Naive B cell (primary cell): ENCODE measurements around the gene MICAL3. TPM values are rescaled to one million over a fixed set of nuclear protein-coding genes. Genes with fewer than 3 reads are reported as not detected.
A peak's percentile ranks its signal among the peaks of the same experiment; 100 is the strongest.
"Not testable (repeated sequence)": the region's sequence is repeated elsewhere in the genome, so short reads cannot be mapped to it uniquely, and the experiment has no call there.

Source experiments
- ATAC-seq, 2 donors: fragments of 150-1000 bp; cut with Tn5 transposase; 2 replicates each; pipeline ENCODE4 v1.10.0; 2021; ENCODE audit warnings: low read depth in 2 of 2, mild to moderate bottlenecking in 2 of 2, moderate library complexity in 2 of 2
- DNase-seq: peaks from one replicate; pipeline ENCODE4 v3.0.0; 2022
- H3K27ac Mint-ChIP-seq, 6 donors: one replicate each; pipeline ENCODE4 v1.8.0; 2020 to 2022; ENCODE audit warnings: mild to moderate bottlenecking in 6 of 6, mixed read lengths in 6 of 6, moderate library complexity in 5 of 6, inconsistent platforms in 2 of 6
- H3K27me3 Mint-ChIP-seq, 3 donors: one replicate each; pipeline ENCODE4 v1.8.0; 2021 to 2022; ENCODE audit warnings: mixed read lengths in 3 of 3, mild to moderate bottlenecking in 1 of 3
- H3K36me3 Mint-ChIP-seq, 2 donors: one replicate each; pipeline ENCODE4 v1.8.0; 2020 to 2022; ENCODE audit warnings: mixed read lengths in 2 of 2, inconsistent platforms in 1 of 2, mild to moderate bottlenecking in 1 of 2
- H3K4me1 Mint-ChIP-seq, 3 donors: one replicate each; pipeline ENCODE4 v1.8.0; 2020 to 2022; ENCODE audit warnings: mixed read lengths in 3 of 3, inconsistent platforms in 1 of 3, mild to moderate bottlenecking in 1 of 3, moderate library complexity in 1 of 3
- H3K4me3 Mint-ChIP-seq, 8 donors: one replicate each; pipeline ENCODE4 v1.8.0; 2020 to 2022; ENCODE audit warnings: mild to moderate bottlenecking in 8 of 8, mixed read lengths in 8 of 8, moderate library complexity in 8 of 8, inconsistent platforms in 2 of 8
- H3K9me3 Mint-ChIP-seq, 7 donors: one replicate each; pipeline ENCODE4 v1.8.0; 2020 to 2022; ENCODE audit warnings: mixed read lengths in 7 of 7, mild to moderate bottlenecking in 5 of 7, inconsistent platforms in 2 of 7, moderate library complexity in 1 of 7
- polyA plus RNA-seq, 6 donors: library from polyadenylated mRNA; unstranded; fragments of 300-500 nt; fragmentation: Illumina TruSeq; gene quantifications; one replicate each; pipeline ENCODE4 v1.2.3, GENCODE V29; 2021; ENCODE audit warnings: low read depth in 6 of 6

The MICAL3 gene
- polyA plus RNA-seq, 6 donors from 2014 or later = 10.9 to 28.0 (median 15.6) TPM

DNA sequence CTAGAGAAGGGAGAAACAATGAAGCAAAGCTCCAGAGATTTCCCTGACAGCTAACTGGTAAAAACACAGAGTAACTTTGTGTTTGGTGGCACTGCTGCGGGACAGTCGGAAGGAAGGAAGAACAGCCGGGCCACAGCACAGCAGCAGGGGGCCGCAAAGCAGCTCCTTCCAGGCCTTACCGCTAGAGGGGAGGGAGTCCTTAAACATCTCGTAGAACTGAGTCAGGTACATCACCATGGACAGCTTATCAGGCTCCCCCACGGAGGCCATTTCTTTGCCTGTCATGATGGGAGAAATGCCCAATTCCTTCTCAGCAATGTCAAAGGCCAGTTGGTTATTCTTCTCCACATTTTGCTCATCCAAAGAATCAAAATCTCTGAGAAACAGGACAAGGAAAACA lies 135.5 kb downstream of the MICAL3 start:
- peak; percentile 11 for DNase-seq
- H3K9me3 Mint-ChIP-seq = no peaks in the 10 kb centered on the region
- H3K4me3 Mint-ChIP-seq = no peak overlapping the region
- H3K4me1 Mint-ChIP-seq = peaks cover 0 to 9% (median 8%) of the 10 kb centered on the region in 3 donors
- peak; percentile 41 to 65 for ATAC-seq
- peaks cover 10 to 43% of the 10 kb centered on the region in 2 donors for H3K36me3 Mint-ChIP-seq
- H3K27me3 Mint-ChIP-seq = no peaks in the 10 kb centered on the region
- peak overlapping the region in 2 of 6 donors; percentile 35 to 87 for H3K27ac Mint-ChIP-seq

DNA sequence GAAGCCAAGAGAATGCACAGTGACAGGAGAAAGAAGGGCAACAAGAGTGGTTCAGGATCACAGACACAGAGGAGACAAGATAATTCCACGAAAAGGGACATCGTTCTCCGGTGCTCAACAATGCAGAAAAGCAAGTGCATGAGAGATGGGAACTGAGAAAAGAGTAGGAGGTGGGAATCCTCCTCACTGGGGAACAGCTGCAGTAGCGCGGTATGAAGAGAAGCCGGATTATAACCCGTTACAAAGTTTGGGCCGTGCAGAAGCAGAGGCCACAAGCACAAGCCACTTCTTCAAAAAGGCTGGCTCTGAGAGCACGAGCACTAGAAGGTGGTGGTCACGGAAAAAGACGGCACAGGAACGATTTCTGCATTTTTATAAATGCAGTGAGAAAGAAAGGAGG lies 135.9 kb downstream of the MICAL3 start:
- no peak overlapping the region for H3K4me3 Mint-ChIP-seq
- peaks cover 0 to 9% (median 8%) of the 10 kb centered on the region in 3 donors for H3K4me1 Mint-ChIP-seq
- peaks cover 10 to 41% of the 10 kb centered on the region in 2 donors for H3K36me3 Mint-ChIP-seq
- no peaks in the 10 kb centered on the region for H3K9me3 Mint-ChIP-seq
- no peaks in the 10 kb centered on the region for H3K27me3 Mint-ChIP-seq
- H3K27ac Mint-ChIP-seq = peak overlapping the region in 3 of 6 donors; percentile 38 to 87 (median 50)
- ATAC-seq (no peak), DNase-seq (no peak)

DNA sequence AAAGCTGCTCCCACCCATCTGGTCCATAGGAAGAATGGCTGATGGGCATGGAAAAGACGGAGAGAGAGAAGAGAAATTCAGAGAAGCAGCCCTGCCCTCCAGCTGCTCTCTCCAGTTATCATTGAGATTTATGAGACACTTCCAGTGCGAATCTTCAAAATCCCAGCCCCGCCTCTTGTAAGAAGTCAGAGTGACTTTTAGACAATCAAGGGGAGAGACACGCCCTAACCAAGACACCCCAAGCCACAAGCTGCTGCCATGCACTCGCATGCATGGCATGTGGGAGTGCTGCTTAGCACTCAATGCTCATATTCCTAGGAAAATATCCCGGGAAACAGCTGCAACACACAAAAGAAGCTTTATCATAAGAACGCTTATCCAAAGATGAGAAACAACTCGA lies 139.5 kb downstream of the MICAL3 start:
- H3K36me3 Mint-ChIP-seq = peaks cover 6 to 39% of the 10 kb centered on the region in 2 donors
- ATAC-seq = no peak

DNA sequence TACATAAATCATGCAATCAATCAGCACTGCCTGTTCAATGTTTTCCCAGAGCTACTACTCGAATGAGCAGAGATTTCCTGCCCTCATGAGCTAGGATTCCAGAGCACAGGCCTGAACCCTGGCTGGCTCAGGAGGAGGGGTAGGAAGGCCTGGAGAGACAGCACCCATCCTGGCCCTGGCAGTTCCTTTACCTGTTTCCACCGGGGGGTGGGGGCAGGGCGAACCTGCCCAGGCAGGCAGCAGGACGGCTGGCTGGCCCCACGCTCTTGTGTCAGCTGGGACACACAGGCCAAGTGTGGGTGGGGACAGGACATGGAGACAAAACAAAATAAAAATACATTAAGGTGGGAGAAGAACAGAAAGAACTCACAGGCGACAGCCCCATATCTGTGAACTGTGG lies 140.3 kb downstream of the MICAL3 start:
- Mint-ChIP-seq H3K27ac (no peak overlapping the region), H3K9me3 (no peaks in the 10 kb centered on the region), H3K36me3 (peaks cover 11 to 46% of the 10 kb centered on the region in 2 donors), H3K4me3 (no peak overlapping the region), H3K4me1 (peaks cover 5 to 9% (median 7%) of the 10 kb centered on the region in 3 donors), H3K27me3 (no peaks in the 10 kb centered on the region)
- DNase-seq (no peak), ATAC-seq (no peak)

More for the DNA sequence above, 139.5 kb downstream of the MICAL3 start:
- H3K4me1 Mint-ChIP-seq = peaks cover 0 to 9% (median 7%) of the 10 kb centered on the region in 3 donors
- no peak overlapping the region for H3K4me3 Mint-ChIP-seq
- H3K9me3 Mint-ChIP-seq = no peaks in the 10 kb centered on the region
- no peak for DNase-seq
- peak overlapping the region in 2 of 6 donors; percentile 22 to 59 for H3K27ac Mint-ChIP-seq
- no peaks in the 10 kb centered on the region for H3K27me3 Mint-ChIP-seq

GRCh38 chr22:17883356-17883755 lies 141.0 kb downstream of the MICAL3 start:
- Mint-ChIP-seq H3K36me3 (peaks cover 10 to 42% of the 10 kb centered on the region in 2 donors), H3K9me3 (no peaks in the 10 kb centered on the region), H3K4me1 (peaks cover 5 to 7% (median 7%) of the 10 kb centered on the region in 3 donors), H3K4me3 (no peak overlapping the region), H3K27me3 (no peaks in the 10 kb centered on the region), H3K27ac (peak overlapping the region in 1 of 6 donors; percentile 62)
- DNase-seq (no peak), ATAC-seq (no peak)

GRCh38 chr22:17882727-17883126 lies 141.6 kb downstream of the MICAL3 start:
- peaks cover 5 to 36% of the 10 kb centered on the region in 2 donors for H3K36me3 Mint-ChIP-seq
- H3K27ac Mint-ChIP-seq = peak overlapping the region in 2 of 6 donors; percentile 76 to 93

DNA sequence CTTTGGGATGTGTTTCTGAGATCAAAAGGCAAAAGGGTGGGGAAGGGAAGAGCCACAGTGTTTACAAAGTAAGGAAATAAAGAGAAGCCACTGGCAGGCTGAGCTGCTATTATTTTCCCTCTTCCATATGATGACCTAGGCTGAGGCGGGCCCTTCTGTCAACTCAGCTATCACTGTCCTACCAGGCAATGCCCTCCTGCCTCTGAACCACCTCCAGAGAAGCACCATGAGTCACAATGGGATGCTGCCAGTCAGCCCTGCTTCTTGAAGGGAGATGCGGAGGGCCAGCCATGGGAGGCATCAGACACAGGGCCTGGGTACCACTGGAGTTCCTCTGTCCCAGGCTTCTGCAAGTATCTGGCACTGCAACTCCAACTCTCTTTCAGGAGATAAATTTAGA lies 142.2 kb downstream of the MICAL3 start:
- peaks cover 5 to 31% of the 10 kb centered on the region in 2 donors for H3K36me3 Mint-ChIP-seq

More at GRCh38 chr22:17882727-17883126, 141.6 kb downstream of the MICAL3 start:
- no peaks in the 10 kb centered on the region for H3K27me3 Mint-ChIP-seq
- peak overlapping the region in 1 of 8 donors; percentile 48 for H3K4me3 Mint-ChIP-seq
- no peak for DNase-seq
- H3K9me3 Mint-ChIP-seq = no peaks in the 10 kb centered on the region
- no peak for ATAC-seq
- H3K4me1 Mint-ChIP-seq = peaks cover 5 to 7% (median 5%) of the 10 kb centered on the region in 3 donors

DNA sequence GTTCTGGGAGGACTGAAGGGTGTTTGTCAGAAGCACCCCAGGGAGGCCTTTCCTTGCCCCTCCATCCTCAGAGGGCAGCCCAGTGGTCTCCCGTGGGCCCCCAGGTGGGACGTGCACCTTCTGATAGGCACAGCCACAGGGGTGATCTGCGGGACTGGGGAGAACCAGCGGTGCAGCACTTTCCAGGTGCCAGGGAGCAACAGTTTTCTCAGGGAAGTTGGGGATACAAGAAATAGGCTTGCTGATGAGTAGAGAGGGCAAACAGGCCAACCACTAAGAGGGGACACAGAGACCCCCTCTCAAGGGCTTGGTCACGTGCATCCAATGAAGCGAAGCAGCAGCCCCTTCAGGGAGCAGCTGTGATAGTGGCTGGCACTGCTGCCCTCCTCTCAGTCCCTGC lies 143.0 kb downstream of the MICAL3 start:
- Mint-ChIP-seq H3K9me3 (no peaks in the 10 kb centered on the region), H3K27me3 (no peaks in the 10 kb centered on the region), H3K4me1 (peaks cover 5 to 8% (median 7%) of the 10 kb centered on the region in 3 donors), H3K4me3 (no peak overlapping the region), H3K36me3 (peaks cover 5 to 31% of the 10 kb centered on the region in 2 donors), H3K27ac (peak overlapping the region in 3 of 6 donors; percentile 49 to 86 (median 69))
- DNase-seq (no peak), ATAC-seq (no peak)

More for the DNA sequence above, 142.2 kb downstream of the MICAL3 start:
- H3K4me3 Mint-ChIP-seq = peak overlapping the region in 1 of 8 donors; percentile 15
- ATAC-seq = no peak
- H3K27me3 Mint-ChIP-seq = no peaks in the 10 kb centered on the region
- H3K27ac Mint-ChIP-seq = peak overlapping the region in 2 of 6 donors; percentile 12 to 76
- peaks cover 5 to 8% (median 7%) of the 10 kb centered on the region in 3 donors for H3K4me1 Mint-ChIP-seq
- H3K9me3 Mint-ChIP-seq = no peaks in the 10 kb centered on the region
- no peak for DNase-seq

GRCh38 chr22:17880468-17880867 lies 143.9 kb downstream of the MICAL3 start:
- DNase-seq (no peak), ATAC-seq (no peak)
- Mint-ChIP-seq H3K4me3 (no peak overlapping the region), H3K27ac (peak overlapping the region in 2 of 6 donors; percentile 10 to 75), H3K36me3 (peaks cover 5 to 24% of the 10 kb centered on the region in 2 donors), H3K9me3 (no peaks in the 10 kb centered on the region), H3K27me3 (no peaks in the 10 kb centered on the region), H3K4me1 (peaks cover 5 to 8% (median 7%) of the 10 kb centered on the region in 3 donors)

DNA sequence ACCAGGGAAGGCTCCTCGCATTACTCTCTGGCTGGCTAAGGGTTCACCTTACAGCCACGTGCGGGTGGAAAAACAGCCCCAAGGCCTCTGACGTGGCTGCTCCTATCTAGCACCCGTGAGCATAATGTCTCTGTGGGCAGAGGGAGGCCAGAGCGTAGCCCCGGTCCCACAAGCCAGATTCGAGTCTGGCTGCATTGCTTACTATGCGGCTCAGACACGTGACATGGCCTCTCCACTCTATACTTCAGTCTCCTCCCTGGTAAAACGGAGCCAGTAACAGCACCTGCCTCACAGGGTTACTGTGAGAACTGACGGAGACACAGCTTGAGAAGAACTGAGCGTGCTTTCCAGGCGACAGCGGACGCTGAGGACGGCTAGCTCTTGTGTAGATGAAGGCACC lies 144.3 kb downstream of the MICAL3 start:
- no peaks in the 10 kb centered on the region for H3K9me3 Mint-ChIP-seq
- H3K27ac Mint-ChIP-seq = peak overlapping the region in 3 of 6 donors; percentile 38 to 49 (median 44)
- H3K27me3 Mint-ChIP-seq = no peaks in the 10 kb centered on the region
- ATAC-seq = no peak
- H3K36me3 Mint-ChIP-seq = peaks cover 5 to 19% of the 10 kb centered on the region in 2 donors
- H3K4me3 Mint-ChIP-seq = no peak overlapping the region
- no peak for DNase-seq
- H3K4me1 Mint-ChIP-seq = peaks cover 5 to 8% (median 6%) of the 10 kb centered on the region in 3 donors

DNA sequence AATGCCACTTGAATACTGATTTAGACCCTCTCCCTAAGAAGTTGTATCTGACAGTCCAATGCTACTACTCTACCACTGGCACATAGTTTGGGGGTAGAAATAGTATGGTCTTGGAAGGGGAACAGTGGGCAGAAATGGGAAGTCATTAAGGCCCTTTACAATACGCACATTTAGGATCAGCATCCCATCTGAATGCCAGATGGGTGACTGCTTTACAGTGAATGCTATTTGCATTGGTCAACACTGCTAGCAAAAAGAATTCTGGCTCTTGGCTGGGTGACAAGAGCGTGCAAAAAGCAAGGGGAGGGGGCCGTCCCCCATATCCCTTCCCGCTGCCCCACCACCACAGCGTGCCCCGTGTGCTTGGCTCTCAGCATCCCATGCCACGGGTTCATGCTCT lies 145.4 kb downstream of the MICAL3 start:
- ATAC-seq = no peak
- Mint-ChIP-seq H3K9me3 (no peaks in the 10 kb centered on the region), H3K4me3 (no peak overlapping the region), H3K36me3 (peaks cover 9 to 16% of the 10 kb centered on the region in 2 donors), H3K27ac (peak overlapping the region in 1 of 6 donors; percentile 79), H3K4me1 (peaks cover 3 to 8% (median 5%) of the 10 kb centered on the region in 3 donors), H3K27me3 (no peaks in the 10 kb centered on the region)
- no peak for DNase-seq

DNA sequence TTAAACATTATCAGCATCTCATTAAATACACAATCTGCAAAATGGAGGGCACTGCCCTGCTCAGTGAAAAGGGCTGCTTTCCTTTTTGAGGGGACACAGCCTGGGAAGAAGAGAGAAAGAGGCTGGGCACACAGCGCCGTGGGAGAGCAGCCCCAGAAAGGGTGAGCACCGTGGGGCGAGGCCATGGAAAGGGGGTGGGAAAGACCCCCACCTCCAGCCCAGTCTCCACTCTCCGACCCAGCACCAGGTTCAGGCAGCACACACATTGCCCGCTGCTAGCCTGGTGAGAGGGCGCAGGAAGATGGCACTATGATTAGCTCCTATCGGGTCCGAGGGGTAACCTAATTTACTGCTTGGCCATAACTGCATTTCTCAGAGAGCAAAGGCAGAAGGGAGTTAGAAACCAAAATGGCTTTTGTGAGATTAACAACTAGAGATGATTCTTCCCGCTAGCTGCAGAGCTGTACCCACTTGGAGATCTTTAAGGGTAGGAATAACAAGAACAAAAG lies 146.1 kb downstream of the MICAL3 start:
- ATAC-seq = no peak
- Mint-ChIP-seq H3K9me3 (no peaks in the 10 kb centered on the region), H3K4me3 (no peak overlapping the region), H3K36me3 (peaks cover 13 to 15% of the 10 kb centered on the region in 2 donors), H3K4me1 (peaks cover 3 to 8% (median 5%) of the 10 kb centered on the region in 3 donors), H3K27me3 (no peaks in the 10 kb centered on the region), H3K27ac (peak overlapping the region in 1 of 6 donors; percentile 34)
- DNase-seq = no peak

- Mint-ChIP-seq H3K27ac (peak overlapping the region in 3 of 6 donors; percentile 14 to 51 (median 25)), H3K36me3 (peaks cover 16 to 18% of the 10 kb centered on the region in 2 donors)
- not testable (repeated sequence) for H3K27me3 Mint-ChIP-seq, H3K4me1 Mint-ChIP-seq, H3K9me3 Mint-ChIP-seq, ATAC-seq, DNase-seq, H3K4me3 Mint-ChIP-seq
These were observed 147.2 kb downstream of the MICAL3 start for GRCh38 chr22:17876878-17877855.
